Smooth muscle cell (in vitro differentiated cells): Measurements from ENCODE around the gene SNX10. TPM values are rescaled to one million over a fixed set of nuclear protein-coding genes. Genes with fewer than 3 reads are reported as not detected.

Experiments used
- DNase-seq: peaks from one replicate; lab custom pipeline; 2025; ENCODE audit not compliant: unreplicated experiment; lab: John Stamatoyannopoulos, UW
- H2AFZ ChIP-seq: fragments of 200-600 bp; sonication (generic); 2 replicates; pipeline ENCODE4 v1.6.0; 2016; ENCODE audit warnings: antibody characterized with exemption, low read depth, mild to moderate bottlenecking
- H3F3A ChIP-seq: fragments of 200-600 bp; sonication (generic); 2 replicates; pipeline ENCODE4 v1.6.0; 2017; ENCODE audit warnings: antibody characterized with exemption, low read depth
- H3K27ac ChIP-seq: fragments of 200-600 bp; sonication (generic); 2 replicates; pipeline ENCODE4 v1.5.1; 2016; ENCODE audit warnings: low read depth, mild to moderate bottlenecking
- H3K27me3 ChIP-seq: fragments of 200-600 bp; sonication (generic); 2 replicates; pipeline ENCODE4 v1.6.1; 2016; ENCODE audit warnings: low read depth, mild to moderate bottlenecking
- H3K36me3 ChIP-seq: fragments of 200-600 bp; sonication (generic); 2 replicates; pipeline ENCODE4 v1.5.1; 2016; ENCODE audit warnings: low read depth
- H3K4me1 ChIP-seq: fragments of 200-600 bp; sonication (generic); 2 replicates; pipeline ENCODE4 v1.5.1; 2016; ENCODE audit warnings: low read depth
- H3K4me2 ChIP-seq: fragments of 200-600 bp; sonication (generic); 2 replicates; pipeline ENCODE4 v1.6.0; 2016; ENCODE audit warnings: mild to moderate bottlenecking
- H3K4me3 ChIP-seq: fragments of 200-600 bp; sonication (generic); 2 replicates; pipeline ENCODE4 v1.5.1; 2016; ENCODE audit warnings: mild to moderate bottlenecking
- H3K79me2 ChIP-seq: fragments of 200-600 bp; sonication (generic); 2 replicates; pipeline ENCODE4 v1.6.0; 2016; ENCODE audit warnings: low read depth, mild to moderate bottlenecking
- H3K9ac ChIP-seq: fragments of 200-600 bp; sonication (generic); 2 replicates; pipeline ENCODE4 v1.6.0; 2016; ENCODE audit warnings: low read depth
- H3K9me3 ChIP-seq: fragments of 200-600 bp; sonication (generic); replicated peaks from 2 replicates; pipeline ENCODE4 v1.5.1; 2016; ENCODE audit warnings: low read depth
- H4K20me1 ChIP-seq: fragments of 200-600 bp; sonication (generic); 2 replicates; pipeline ENCODE4 v1.6.0; 2016; ENCODE audit warnings: low read depth
- WGBS: methylation state at CpG from one replicate; pipeline ENCODE4 v1.1.7; 2016; ENCODE audit warnings: low lambda C conversion rate; 5-methylcytosine and 5-hydroxymethylcytosine counted together
- polyA plus RNA-seq: library from polyadenylated mRNA; unstranded; fragments of >200 nt; fragmentation: Nextera tagmentation; extraction: Ambion mirVana; gene quantifications from 2 replicates; pipeline ENCODE4 v1.2.1, GENCODE V29; 2016
- total RNA-seq: library from RNA; depleted of rRNA; stranded (reverse); fragments of >200 nt; gene quantifications from 2 replicates; pipeline ENCODE4 v1.2.3, GENCODE V29; 2014
- TF ChIP-seq, protein P1 (sequence below): fragments of 200-600 bp; sonication (generic); IDR thresholded peaks from 2 replicates; pipeline ENCODE4 v1.5.1; 2017; ENCODE audit warnings: borderline replicate concordance, mild to moderate bottlenecking, antibody characterized with exemption; ENCODE audit not compliant: insufficient read depth, poor library complexity, severe bottlenecking

The SNX10 gene
- total and polyA plus RNA-seq, 2 experiments from 2014 or later = 1.1 to 2.2 TPM

DNA sequence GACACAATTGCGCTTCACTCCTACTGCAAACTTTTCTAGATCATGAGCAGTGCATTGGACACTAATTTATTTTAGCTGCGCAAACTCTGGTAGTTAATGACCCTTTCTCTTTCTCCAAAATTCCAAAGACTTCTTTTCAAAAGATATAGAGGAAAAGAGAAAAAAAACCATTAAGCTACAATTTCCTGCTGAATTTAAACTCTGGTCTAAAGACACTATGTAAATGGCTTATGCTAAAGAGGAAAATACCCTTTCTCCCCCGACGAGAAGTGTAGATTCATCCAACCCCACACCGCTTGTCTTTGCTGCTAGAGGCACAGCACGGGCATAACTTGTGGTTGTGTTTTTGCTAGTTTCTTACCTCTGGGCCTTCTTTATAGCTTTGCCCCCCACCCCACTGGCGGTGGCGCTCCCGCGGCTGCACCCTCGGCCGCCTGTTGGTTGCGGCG lies 84.1 kb downstream of the SNX10 start:
- Histone ChIP-seq H3K9ac (no peak overlapping the region), H3K27me3 (peaks cover 29% of the 10 kb centered on the region), H3K27ac (no peak overlapping the region), H3K4me1 (peaks cover 8% of the 10 kb centered on the region), H3F3A (no peaks in the 10 kb centered on the region), H4K20me1 (no peaks in the 10 kb centered on the region), H3K9me3 (no peaks in the 10 kb centered on the region), H2AFZ (peak overlapping the region; percentile 59), H3K79me2 (no peaks in the 10 kb centered on the region), H3K36me3 (no peaks in the 10 kb centered on the region), H3K4me2 (peak overlapping the region; percentile 95), H3K4me3 (peak overlapping the region; percentile 66)
- DNase-seq = no peak
- TF ChIP-seq, protein P1, sequence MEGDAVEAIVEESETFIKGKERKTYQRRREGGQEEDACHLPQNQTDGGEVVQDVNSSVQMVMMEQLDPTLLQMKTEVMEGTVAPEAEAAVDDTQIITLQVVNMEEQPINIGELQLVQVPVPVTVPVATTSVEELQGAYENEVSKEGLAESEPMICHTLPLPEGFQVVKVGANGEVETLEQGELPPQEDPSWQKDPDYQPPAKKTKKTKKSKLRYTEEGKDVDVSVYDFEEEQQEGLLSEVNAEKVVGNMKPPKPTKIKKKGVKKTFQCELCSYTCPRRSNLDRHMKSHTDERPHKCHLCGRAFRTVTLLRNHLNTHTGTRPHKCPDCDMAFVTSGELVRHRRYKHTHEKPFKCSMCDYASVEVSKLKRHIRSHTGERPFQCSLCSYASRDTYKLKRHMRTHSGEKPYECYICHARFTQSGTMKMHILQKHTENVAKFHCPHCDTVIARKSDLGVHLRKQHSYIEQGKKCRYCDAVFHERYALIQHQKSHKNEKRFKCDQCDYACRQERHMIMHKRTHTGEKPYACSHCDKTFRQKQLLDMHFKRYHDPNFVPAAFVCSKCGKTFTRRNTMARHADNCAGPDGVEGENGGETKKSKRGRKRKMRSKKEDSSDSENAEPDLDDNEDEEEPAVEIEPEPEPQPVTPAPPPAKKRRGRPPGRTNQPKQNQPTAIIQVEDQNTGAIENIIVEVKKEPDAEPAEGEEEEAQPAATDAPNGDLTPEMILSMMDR = no peak
- WGBS = 7% methylated on average over 14 of the region's 14 CpGs

DNA sequence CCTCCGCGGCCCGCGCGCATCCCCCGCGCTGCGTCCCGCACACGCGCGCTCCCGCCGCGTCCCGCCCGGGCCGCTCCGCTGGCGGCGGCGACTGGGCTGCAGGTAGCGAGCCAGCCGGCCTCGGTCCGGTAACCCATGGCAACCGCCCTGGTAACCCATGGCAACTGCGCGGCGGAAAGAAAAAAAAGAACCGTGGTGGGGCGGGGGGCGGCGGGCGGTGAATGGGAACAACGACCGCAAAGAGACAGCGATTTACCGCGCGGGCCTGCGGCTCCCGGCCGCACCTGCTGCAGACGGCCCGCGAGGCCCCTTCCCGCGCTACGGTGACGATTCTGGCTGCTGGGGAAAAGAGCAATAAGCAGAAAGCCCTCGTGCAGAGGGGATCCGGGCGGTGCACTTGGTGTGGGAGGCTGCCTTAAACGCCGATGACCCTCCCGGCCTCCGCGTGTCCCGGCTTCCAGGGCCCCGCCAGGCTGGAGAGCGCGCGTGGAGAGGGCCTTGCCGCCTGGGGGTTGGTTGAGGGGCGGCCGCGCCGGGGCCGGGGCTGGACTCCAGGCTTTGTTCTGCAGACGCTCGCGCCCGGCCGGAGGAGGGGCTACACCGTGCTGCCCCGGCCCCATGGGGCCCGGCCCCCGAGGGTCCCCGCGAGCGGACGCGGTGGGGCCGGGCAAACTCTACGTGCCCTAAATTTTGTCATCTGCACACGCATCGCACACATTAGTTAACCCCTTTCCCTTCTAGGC lies 84.7 kb downstream of the SNX10 start:
- DNase-seq = no peak
- H4K20me1 ChIP-seq = no peaks in the 10 kb centered on the region
- peaks cover 29% of the 10 kb centered on the region for H3K27me3 ChIP-seq
- peaks cover 8% of the 10 kb centered on the region for H3K4me1 ChIP-seq
- H3F3A ChIP-seq = no peaks in the 10 kb centered on the region
- no peaks in the 10 kb centered on the region for H3K36me3 ChIP-seq
- no peaks in the 10 kb centered on the region for H3K9me3 ChIP-seq
- H3K4me3 ChIP-seq = peak overlapping the region; percentile 66
- H3K9ac ChIP-seq = no peak overlapping the region
- H3K27ac ChIP-seq = no peak overlapping the region
- H2AFZ ChIP-seq = peak overlapping the region; percentile 93
- TF ChIP-seq, protein P1 = no peak
- WGBS = under 1% methylated on average over 60 of the region's 88 CpGs
- H3K4me2 ChIP-seq = peak overlapping the region; percentile 95
- no peaks in the 10 kb centered on the region for H3K79me2 ChIP-seq

DNA sequence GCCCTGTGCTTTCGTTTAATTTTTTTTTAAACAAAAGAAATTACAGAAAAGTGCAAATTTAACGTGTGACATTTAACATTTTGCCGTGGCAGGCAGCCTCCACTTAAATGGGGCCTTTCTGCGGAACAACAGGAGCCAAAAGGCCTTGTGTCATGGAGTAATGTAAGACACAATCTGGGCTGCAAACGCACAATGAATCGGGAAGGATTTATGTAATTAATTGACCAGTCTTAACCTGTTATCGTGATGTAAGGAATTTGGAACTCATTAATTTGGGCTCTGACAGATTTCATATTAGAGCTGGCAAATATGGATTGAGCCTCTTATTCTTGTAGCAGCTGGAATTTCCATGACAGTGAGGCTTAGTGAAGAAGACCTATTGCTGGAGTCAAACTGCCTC lies 86.4 kb downstream of the SNX10 start:
- no peak for DNase-seq
- Histone ChIP-seq H3K4me1 (peaks cover 12% of the 10 kb centered on the region), H2AFZ (no peak overlapping the region), H4K20me1 (no peaks in the 10 kb centered on the region), H3K27ac (no peak overlapping the region), H3K27me3 (peaks cover 29% of the 10 kb centered on the region), H3F3A (no peaks in the 10 kb centered on the region), H3K36me3 (no peaks in the 10 kb centered on the region), H3K4me2 (no peak overlapping the region), H3K9ac (no peak overlapping the region), H3K4me3 (no peak overlapping the region), H3K9me3 (no peaks in the 10 kb centered on the region), H3K79me2 (no peaks in the 10 kb centered on the region)
- WGBS = 87% methylated on average over 7 of the region's 7 CpGs
- TF ChIP-seq, protein P1 = no peak

DNA sequence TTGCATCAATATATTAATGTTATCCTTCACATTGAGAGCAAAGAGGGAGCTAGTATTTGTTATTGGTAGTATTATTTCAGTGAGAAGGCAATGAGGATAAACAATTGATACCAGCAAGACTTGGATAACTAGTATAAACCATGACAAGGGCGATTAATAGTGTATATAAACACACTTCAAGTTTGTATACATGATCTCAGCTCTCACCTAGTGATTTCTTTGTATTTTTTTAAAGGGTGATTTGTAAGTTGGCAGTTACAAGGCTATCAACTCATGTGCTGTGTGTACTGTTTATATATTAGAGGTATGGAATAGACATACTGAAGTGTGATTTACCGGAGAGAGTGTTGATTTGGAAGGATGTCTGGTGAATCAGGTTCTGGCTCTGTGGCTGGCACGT lies 88.0 kb downstream of the SNX10 start:
- DNase-seq = no peak
- TF ChIP-seq, protein P1 = no peak
- no peaks in the 10 kb centered on the region for H4K20me1 ChIP-seq
- no peak overlapping the region for H3K9ac ChIP-seq
- H3K4me3 ChIP-seq = no peak overlapping the region
- no peak overlapping the region for H2AFZ ChIP-seq
- H3F3A ChIP-seq = no peaks in the 10 kb centered on the region
- H3K4me1 ChIP-seq = peaks cover 12% of the 10 kb centered on the region
- WGBS = 76% methylated on average over 3 of the region's 3 CpGs
- no peak overlapping the region for H3K4me2 ChIP-seq
- no peaks in the 10 kb centered on the region for H3K36me3 ChIP-seq
- H3K27ac ChIP-seq = no peak overlapping the region
- H3K9me3 ChIP-seq = no peaks in the 10 kb centered on the region
- peaks cover 18% of the 10 kb centered on the region for H3K27me3 ChIP-seq
- H3K79me2 ChIP-seq = no peaks in the 10 kb centered on the region
